HG03196 (cell line): ENCODE data around the gene ACTN2.

ENCODE experiments used
- ATAC-seq: cut with Tn5 transposase; IDR thresholded peaks from one replicate; pipeline ENCODE4 v1.9.1; 2021; ENCODE audit not compliant: unreplicated experiment

Gene ACTN2

DNA sequence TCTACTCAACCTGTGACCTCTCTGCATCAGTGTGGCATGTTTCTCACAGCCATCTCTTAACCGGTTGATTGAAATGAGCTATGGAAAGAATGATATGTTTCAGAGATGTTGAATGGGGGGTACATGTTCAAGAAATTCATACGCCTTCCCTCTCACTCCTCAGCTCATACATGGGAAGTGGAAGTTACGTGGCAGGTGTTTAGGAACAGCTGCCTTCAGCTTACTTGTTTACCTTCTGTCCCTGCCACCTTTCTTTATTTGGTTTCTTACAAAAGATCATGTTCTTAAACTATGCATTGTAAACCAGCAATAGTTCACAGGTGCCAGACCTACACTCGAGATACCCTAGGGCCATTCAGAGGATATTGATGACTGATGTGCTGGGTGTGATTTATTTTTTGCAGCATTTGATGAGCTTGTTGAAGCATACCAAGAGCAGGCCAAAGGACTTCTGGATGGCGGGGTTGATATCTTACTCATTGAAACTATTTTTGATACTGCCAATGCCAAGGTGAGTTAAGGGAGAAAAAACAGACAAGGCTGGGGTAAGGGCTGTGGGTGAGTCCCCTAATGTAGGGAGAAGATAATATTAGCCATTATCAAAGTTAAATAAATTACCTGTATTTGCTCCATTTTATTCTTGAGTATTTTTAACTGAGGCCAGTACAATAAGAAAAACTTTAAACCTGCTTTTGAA, 126.2 kb downstream of the ACTN2 start:
- no peak for ATAC-seq
